Naive B cell (primary cell): Measurements from ENCODE around the gene CTSC. TPM values are rescaled to one million over a fixed set of nuclear protein-coding genes. Genes with fewer than 3 reads are reported as not detected.

Source experiments
- ATAC-seq, 2 donors: fragments of 150-1000 bp; cut with Tn5 transposase; 2 replicates each; pipeline ENCODE4 v1.10.0; 2021; ENCODE audit warnings: low read depth in 2 of 2, mild to moderate bottlenecking in 2 of 2, moderate library complexity in 2 of 2
- DNase-seq: peaks from one replicate; pipeline ENCODE4 v3.0.0; 2022
- H3K27ac Mint-ChIP-seq, 6 donors: one replicate each; pipeline ENCODE4 v1.8.0; 2020 to 2022; ENCODE audit warnings: mild to moderate bottlenecking in 6 of 6, mixed read lengths in 6 of 6, moderate library complexity in 5 of 6, inconsistent platforms in 2 of 6
- H3K27me3 Mint-ChIP-seq, 3 donors: one replicate each; pipeline ENCODE4 v1.8.0; 2021 to 2022; ENCODE audit warnings: mixed read lengths in 3 of 3, mild to moderate bottlenecking in 1 of 3
- H3K36me3 Mint-ChIP-seq, 2 donors: one replicate each; pipeline ENCODE4 v1.8.0; 2020 to 2022; ENCODE audit warnings: mixed read lengths in 2 of 2, inconsistent platforms in 1 of 2, mild to moderate bottlenecking in 1 of 2
- H3K4me1 Mint-ChIP-seq, 3 donors: one replicate each; pipeline ENCODE4 v1.8.0; 2020 to 2022; ENCODE audit warnings: mixed read lengths in 3 of 3, inconsistent platforms in 1 of 3, mild to moderate bottlenecking in 1 of 3, moderate library complexity in 1 of 3
- H3K4me3 Mint-ChIP-seq, 8 donors: one replicate each; pipeline ENCODE4 v1.8.0; 2020 to 2022; ENCODE audit warnings: mild to moderate bottlenecking in 8 of 8, mixed read lengths in 8 of 8, moderate library complexity in 8 of 8, inconsistent platforms in 2 of 8
- H3K9me3 Mint-ChIP-seq, 7 donors: one replicate each; pipeline ENCODE4 v1.8.0; 2020 to 2022; ENCODE audit warnings: mixed read lengths in 7 of 7, mild to moderate bottlenecking in 5 of 7, inconsistent platforms in 2 of 7, moderate library complexity in 1 of 7
- polyA plus RNA-seq, 6 donors: library from polyadenylated mRNA; unstranded; fragments of 300-500 nt; fragmentation: Illumina TruSeq; gene quantifications; one replicate each; pipeline ENCODE4 v1.2.3, GENCODE V29; 2021; ENCODE audit warnings: low read depth in 6 of 6

The CTSC gene
- polyA plus RNA-seq, 6 donors from 2014 or later, result 32.5 to 65.6 (median 39.0) TPM

- ATAC-seq (no peak), DNase-seq (no peak)
- Mint-ChIP-seq H3K4me3 (no peak overlapping the region), H3K9me3 (peaks cover 0 to 4% (median 0%) of the 10 kb centered on the region in 7 donors), H3K27me3 (no peaks in the 10 kb centered on the region), H3K4me1 (peaks cover 3 to 11% (median 8%) of the 10 kb centered on the region in 3 donors), H3K27ac (peak overlapping the region in 1 of 6 donors; percentile 56), H3K36me3 (peaks cover 42 to 61% of the 10 kb centered on the region in 2 donors)
Measured at GRCh38 chr11:88304352-88304751, 33.2 kb downstream of the CTSC start.

GRCh38 chr11:88303037-88303436 lies 34.5 kb downstream of the CTSC start:
- Mint-ChIP-seq H3K27ac (no peak overlapping the region), H3K9me3 (peaks cover 0 to 4% (median 0%) of the 10 kb centered on the region in 7 donors), H3K4me3 (no peak overlapping the region), H3K27me3 (no peaks in the 10 kb centered on the region), H3K36me3 (peaks cover 37 to 55% of the 10 kb centered on the region in 2 donors), H3K4me1 (peaks cover 3 to 11% (median 8%) of the 10 kb centered on the region in 3 donors)
- ATAC-seq (no peak), DNase-seq (no peak)

- DNase-seq (no peak), ATAC-seq (peak; percentile 23 to 63)
- peaks cover 27 to 43% of the 10 kb centered on the region in 2 donors for H3K36me3 Mint-ChIP-seq
- H3K27me3 Mint-ChIP-seq, result no peaks in the 10 kb centered on the region
- peak overlapping the region in 4 of 6 donors; percentile 4 to 83 (median 35) for H3K27ac Mint-ChIP-seq
- peaks cover 3 to 11% (median 11%) of the 10 kb centered on the region in 3 donors for H3K4me1 Mint-ChIP-seq
- no peaks in the 10 kb centered on the region for H3K9me3 Mint-ChIP-seq
- H3K4me3 Mint-ChIP-seq, result peak overlapping the region in 3 of 8 donors; percentile 21 to 27 (median 23)
Measured at GRCh38 chr11:88301488-88302140, 35.9 kb downstream of the CTSC start.

- DNase-seq (no peak), ATAC-seq (peak in 1 of 2 donors; percentile 34)
- peaks cover 3 to 11% (median 10%) of the 10 kb centered on the region in 3 donors for H3K4me1 Mint-ChIP-seq
- peak overlapping the region in 1 of 8 donors; percentile 34 for H3K4me3 Mint-ChIP-seq
- no peaks in the 10 kb centered on the region for H3K9me3 Mint-ChIP-seq
- peak overlapping the region in 2 of 6 donors; percentile 4 to 6 for H3K27ac Mint-ChIP-seq
- peaks cover 22 to 36% of the 10 kb centered on the region in 2 donors for H3K36me3 Mint-ChIP-seq
- H3K27me3 Mint-ChIP-seq, result no peaks in the 10 kb centered on the region
Measured at GRCh38 chr11:88300888-88301487, 36.5 kb downstream of the CTSC start.

GRCh38 chr11:88297863-88298262 lies 39.7 kb downstream of the CTSC start:
- H3K4me3 Mint-ChIP-seq, result no peak overlapping the region
- no peak for DNase-seq
- ATAC-seq, result no peak
- H3K9me3 Mint-ChIP-seq, result no peaks in the 10 kb centered on the region
- H3K4me1 Mint-ChIP-seq, result peaks cover 3 to 7% (median 7%) of the 10 kb centered on the region in 3 donors
- peaks cover 19 to 29% of the 10 kb centered on the region in 2 donors for H3K36me3 Mint-ChIP-seq
- H3K27ac Mint-ChIP-seq, result no peak overlapping the region
- H3K27me3 Mint-ChIP-seq, result no peaks in the 10 kb centered on the region

- Mint-ChIP-seq H3K4me1 (peaks cover 3 to 7% (median 7%) of the 10 kb centered on the region in 3 donors), H3K9me3 (no peaks in the 10 kb centered on the region), H3K27ac (no peak overlapping the region), H3K4me3 (no peak overlapping the region), H3K27me3 (no peaks in the 10 kb centered on the region), H3K36me3 (peaks cover 19 to 29% of the 10 kb centered on the region in 2 donors)
- DNase-seq, result no peak
- ATAC-seq, result no peak
Measured at GRCh38 chr11:88297421-88297820, 40.1 kb downstream of the CTSC start.

GRCh38 chr11:88295028-88295427 lies 42.5 kb downstream of the CTSC start:
- H3K36me3 Mint-ChIP-seq, result peaks cover 19 to 21% of the 10 kb centered on the region in 2 donors
- DNase-seq, result no peak
- peak overlapping the region in 2 of 6 donors; percentile 7 to 27 for H3K27ac Mint-ChIP-seq

GRCh38 chr11:88293931-88294330 lies 43.6 kb downstream of the CTSC start:
- Mint-ChIP-seq H3K4me3 (no peak overlapping the region), H3K4me1 (peaks cover 0 to 3% (median 0%) of the 10 kb centered on the region in 3 donors), H3K27me3 (no peaks in the 10 kb centered on the region), H3K36me3 (peaks cover 13% of the 10 kb centered on the region in 2 donors), H3K27ac (no peak overlapping the region), H3K9me3 (peaks cover 0 to 3% (median 0%) of the 10 kb centered on the region in 7 donors)
- ATAC-seq (no peak), DNase-seq (no peak)

More at GRCh38 chr11:88295028-88295427, 42.5 kb downstream of the CTSC start:
- H3K4me1 Mint-ChIP-seq, result peaks cover 0 to 3% (median 0%) of the 10 kb centered on the region in 3 donors
- H3K27me3 Mint-ChIP-seq, result no peaks in the 10 kb centered on the region
- no peak overlapping the region for H3K4me3 Mint-ChIP-seq
- peaks cover 0 to 3% (median 0%) of the 10 kb centered on the region in 7 donors for H3K9me3 Mint-ChIP-seq
- ATAC-seq, result no peak

- Mint-ChIP-seq H3K36me3 (peaks cover 20 to 22% of the 10 kb centered on the region in 2 donors), H3K4me1 (no peaks in the 10 kb centered on the region), H3K27me3 (no peaks in the 10 kb centered on the region), H3K9me3 (peaks cover 0 to 3% (median 0%) of the 10 kb centered on the region in 7 donors), H3K27ac (no peak overlapping the region), H3K4me3 (no peak overlapping the region)
- no peak for ATAC-seq
- no peak for DNase-seq
Measured at GRCh38 chr11:88292171-88292843, 45.2 kb downstream of the CTSC start.

- peaks cover 0 to 3% (median 0%) of the 10 kb centered on the region in 7 donors for H3K9me3 Mint-ChIP-seq
- H3K4me1 Mint-ChIP-seq, result no peaks in the 10 kb centered on the region
- DNase-seq, result no peak
- H3K27me3 Mint-ChIP-seq, result no peaks in the 10 kb centered on the region
- H3K36me3 Mint-ChIP-seq, result peaks cover 10% of the 10 kb centered on the region in 2 donors
- ATAC-seq, result no peak
- no peak overlapping the region for H3K4me3 Mint-ChIP-seq
- peak overlapping the region in 1 of 6 donors; percentile 41 for H3K27ac Mint-ChIP-seq
Measured at GRCh38 chr11:88288560-88288959, 49.0 kb downstream of the CTSC start.

- Mint-ChIP-seq H3K27me3 (no peaks in the 10 kb centered on the region), H3K4me1 (no peaks in the 10 kb centered on the region), H3K9me3 (no peaks in the 10 kb centered on the region), H3K36me3 (peaks cover 17% of the 10 kb centered on the region in 2 donors), H3K27ac (no peak overlapping the region), H3K4me3 (no peak overlapping the region)
- DNase-seq (no peak), ATAC-seq (no peak)
Measured at GRCh38 chr11:88284336-88285050, 53.0 kb downstream of the CTSC start.

GRCh38 chr11:88282747-88283515 lies 54.6 kb downstream of the CTSC start:
- Mint-ChIP-seq H3K27ac (no peak overlapping the region), H3K36me3 (peaks cover 10 to 13% of the 10 kb centered on the region in 2 donors), H3K4me3 (no peak overlapping the region), H3K27me3 (no peaks in the 10 kb centered on the region), H3K9me3 (peaks cover 0 to 3% (median 0%) of the 10 kb centered on the region in 7 donors), H3K4me1 (no peaks in the 10 kb centered on the region)
- no peak for DNase-seq
- no peak for ATAC-seq
